ENCODE measurements around the gene SSTR5. TPM values are rescaled to one million over a fixed set of nuclear protein-coding genes. Genes with fewer than 3 reads are reported as not detected.
A peak's percentile ranks its signal among the peaks of the same experiment; 100 is the strongest.

SSTR5 gene
- total RNA-seq, 4 donors from 2014 or later, result not detected

DNA sequence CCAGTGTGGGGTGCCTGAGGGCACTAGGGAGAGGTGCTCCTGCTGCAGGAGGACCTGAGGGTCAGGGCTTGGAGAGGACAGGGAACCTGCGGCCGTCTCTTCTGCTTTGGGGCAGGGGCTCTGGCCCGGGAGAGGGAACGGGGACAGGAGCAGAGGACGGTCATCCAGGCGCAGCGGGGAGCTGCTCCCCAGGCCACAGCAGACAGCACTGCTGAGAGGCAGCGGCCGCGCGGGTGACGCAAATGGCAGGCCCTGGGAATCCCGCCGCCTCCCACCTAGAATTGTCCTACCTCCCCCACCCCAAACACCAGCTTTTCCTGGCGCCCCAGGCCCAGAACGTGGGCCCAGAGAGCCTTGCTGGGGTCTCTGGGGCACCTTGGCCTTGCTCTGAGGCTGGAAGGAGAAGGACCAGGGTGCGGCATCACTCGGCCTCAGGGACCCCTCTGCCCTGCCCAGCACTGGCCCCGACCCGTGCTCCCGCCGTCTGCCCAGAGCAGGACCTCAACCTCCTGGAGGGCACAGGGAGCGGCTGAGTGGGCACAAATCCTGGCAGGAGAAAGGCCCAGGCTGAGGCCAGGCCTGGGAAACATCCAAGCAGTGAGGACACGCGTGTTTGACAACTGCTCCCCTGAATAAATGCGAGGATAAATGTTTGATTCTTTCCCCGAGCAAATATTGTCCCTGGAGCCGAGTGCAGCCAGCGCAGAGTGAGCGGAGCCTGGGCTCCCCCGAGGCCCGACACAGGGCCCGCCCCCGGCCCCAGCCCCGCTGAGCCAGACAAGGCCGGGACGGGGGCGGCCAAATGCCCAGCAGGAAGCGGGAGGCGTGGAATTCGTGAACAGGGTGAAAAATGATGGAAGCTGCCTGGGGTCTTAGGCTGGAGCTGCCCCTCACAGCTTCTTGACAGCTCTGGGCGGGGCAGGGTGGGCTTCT, 8.5 kb downstream of the SSTR5 start:
- no peaks in the 10 kb centered on the region for H3K36me3 ChIP-seq
- H3K4me1 ChIP-seq, result peaks cover 19 to 40% (median 23%) of the 10 kb centered on the region in 3 donors
- DNase-seq, result no peak
- 50 to 56% methylated on average over 11 to 15 of the region's 42 CpGs for WGBS, 2 donors
- peak overlapping the region in 1 of 4 donors; percentile 6 for H3K27ac ChIP-seq
- peaks cover 0 to 31% (median 18%) of the 10 kb centered on the region in 3 donors for H3K9me3 ChIP-seq
- TF ChIP-seq, protein P1, sequence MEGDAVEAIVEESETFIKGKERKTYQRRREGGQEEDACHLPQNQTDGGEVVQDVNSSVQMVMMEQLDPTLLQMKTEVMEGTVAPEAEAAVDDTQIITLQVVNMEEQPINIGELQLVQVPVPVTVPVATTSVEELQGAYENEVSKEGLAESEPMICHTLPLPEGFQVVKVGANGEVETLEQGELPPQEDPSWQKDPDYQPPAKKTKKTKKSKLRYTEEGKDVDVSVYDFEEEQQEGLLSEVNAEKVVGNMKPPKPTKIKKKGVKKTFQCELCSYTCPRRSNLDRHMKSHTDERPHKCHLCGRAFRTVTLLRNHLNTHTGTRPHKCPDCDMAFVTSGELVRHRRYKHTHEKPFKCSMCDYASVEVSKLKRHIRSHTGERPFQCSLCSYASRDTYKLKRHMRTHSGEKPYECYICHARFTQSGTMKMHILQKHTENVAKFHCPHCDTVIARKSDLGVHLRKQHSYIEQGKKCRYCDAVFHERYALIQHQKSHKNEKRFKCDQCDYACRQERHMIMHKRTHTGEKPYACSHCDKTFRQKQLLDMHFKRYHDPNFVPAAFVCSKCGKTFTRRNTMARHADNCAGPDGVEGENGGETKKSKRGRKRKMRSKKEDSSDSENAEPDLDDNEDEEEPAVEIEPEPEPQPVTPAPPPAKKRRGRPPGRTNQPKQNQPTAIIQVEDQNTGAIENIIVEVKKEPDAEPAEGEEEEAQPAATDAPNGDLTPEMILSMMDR (IDR thresholded peaks at IDR 0.05), result no peak
- no peak for TF ChIP-seq POLR2A (IDR thresholded peaks at IDR 0.05)
- H3K4me3 ChIP-seq, result no peak overlapping the region
- peaks cover 0 to 100% (median 5%) of the 10 kb centered on the region in 4 donors for H3K27me3 ChIP-seq
- intact Hi-C loops (cut with DNase I), result no loop called here

DNA sequence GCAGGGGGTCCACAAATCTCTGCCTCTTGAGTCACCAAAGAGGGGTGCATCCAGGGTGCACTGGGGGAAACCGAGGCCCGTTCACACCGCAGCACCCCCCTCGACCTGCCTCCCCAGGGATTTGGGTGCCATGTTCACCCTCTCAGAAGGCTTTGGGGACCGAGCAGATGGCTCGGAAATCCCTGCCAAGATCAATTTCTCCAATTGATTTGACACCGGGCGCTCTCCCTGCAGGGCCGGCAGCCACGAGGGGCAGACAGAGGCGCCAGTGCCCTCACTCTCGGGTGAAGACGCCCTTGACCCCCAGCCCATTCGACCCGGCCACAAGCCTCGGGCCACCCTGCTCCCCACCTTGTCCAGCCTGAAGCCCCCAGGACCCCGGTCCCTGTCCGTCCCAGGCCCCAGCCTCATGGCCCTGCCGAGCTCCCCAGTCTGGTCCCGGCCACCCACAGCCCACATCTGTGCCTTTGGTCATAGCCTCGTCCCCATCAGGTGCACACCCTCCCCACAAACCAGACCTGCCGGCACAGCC, 9.3 kb downstream of the SSTR5 start:
- Histone ChIP-seq H3K27me3 (peaks cover 0 to 99% (median 5%) of the 10 kb centered on the region in 4 donors), H3K4me1 (peaks cover 19 to 40% (median 23%) of the 10 kb centered on the region in 3 donors), H3K9me3 (peaks cover 0 to 34% (median 18%) of the 10 kb centered on the region in 3 donors), H3K27ac (peak overlapping the region in 1 of 4 donors; percentile 32), H3K36me3 (no peaks in the 10 kb centered on the region), H3K4me3 (no peak overlapping the region)
- TF ChIP-seq, protein P1 (IDR thresholded peaks at IDR 0.05), result no peak
- no peak for TF ChIP-seq POLR2A (IDR thresholded peaks at IDR 0.05)
- 73 to 75% methylated on average over 13 to 22 of the region's 22 CpGs for WGBS, 2 donors
- DNase-seq, result no peak
- intact Hi-C loops (cut with DNase I), result no loop called here

DNA sequence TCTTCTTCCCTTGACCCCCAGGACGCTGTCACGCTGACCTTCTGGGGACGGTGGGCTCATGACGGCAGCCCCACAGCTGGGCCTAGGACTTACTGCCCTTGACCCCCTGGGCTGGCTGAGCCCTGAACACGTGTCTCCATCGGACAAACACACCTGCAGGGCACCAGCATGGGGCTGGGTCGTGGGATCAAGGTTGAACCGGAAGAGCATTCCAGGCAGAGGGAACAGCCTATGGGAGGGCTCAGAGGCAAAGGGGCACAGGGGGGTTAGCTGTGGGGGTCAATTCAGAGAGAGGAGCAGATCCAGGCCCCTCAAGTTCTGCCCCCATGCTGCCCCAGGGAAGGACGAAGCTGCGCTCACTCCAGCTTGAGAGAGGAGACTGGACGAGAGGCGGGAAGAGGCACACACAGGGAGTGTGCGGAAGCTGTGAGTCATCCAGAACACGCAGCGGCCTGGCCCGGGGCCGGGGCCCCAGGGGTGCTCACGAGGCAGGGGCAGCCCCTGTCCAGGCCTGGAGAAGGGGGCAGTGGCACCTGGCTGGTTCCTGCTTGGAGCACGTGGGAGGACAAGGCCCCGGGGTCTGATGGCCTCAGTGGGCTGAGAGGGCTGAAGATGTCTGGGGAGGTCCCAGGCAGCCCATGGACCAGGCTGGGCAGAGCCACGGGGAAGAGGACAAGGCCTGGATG, 9.9 kb downstream of the SSTR5 start:
- Histone ChIP-seq H3K4me3 (peak overlapping the region in 1 of 4 donors; percentile 18), H3K4me1 (peaks cover 19 to 40% (median 23%) of the 10 kb centered on the region in 3 donors), H3K27ac (peak overlapping the region in 2 of 4 donors; percentile 2 to 34), H3K36me3 (no peaks in the 10 kb centered on the region), H3K27me3 (peaks cover 0 to 99% (median 3%) of the 10 kb centered on the region in 4 donors), H3K9me3 (peaks cover 0 to 34% (median 18%) of the 10 kb centered on the region in 3 donors)
- intact Hi-C loops (cut with DNase I), result no loop called here
- TF ChIP-seq, protein P1 (IDR thresholded peaks at IDR 0.05), result no peak
- DNase-seq, result no peak
- 56 to 75% methylated on average over 5 to 7 of the region's 21 CpGs for WGBS, 2 donors

DNA sequence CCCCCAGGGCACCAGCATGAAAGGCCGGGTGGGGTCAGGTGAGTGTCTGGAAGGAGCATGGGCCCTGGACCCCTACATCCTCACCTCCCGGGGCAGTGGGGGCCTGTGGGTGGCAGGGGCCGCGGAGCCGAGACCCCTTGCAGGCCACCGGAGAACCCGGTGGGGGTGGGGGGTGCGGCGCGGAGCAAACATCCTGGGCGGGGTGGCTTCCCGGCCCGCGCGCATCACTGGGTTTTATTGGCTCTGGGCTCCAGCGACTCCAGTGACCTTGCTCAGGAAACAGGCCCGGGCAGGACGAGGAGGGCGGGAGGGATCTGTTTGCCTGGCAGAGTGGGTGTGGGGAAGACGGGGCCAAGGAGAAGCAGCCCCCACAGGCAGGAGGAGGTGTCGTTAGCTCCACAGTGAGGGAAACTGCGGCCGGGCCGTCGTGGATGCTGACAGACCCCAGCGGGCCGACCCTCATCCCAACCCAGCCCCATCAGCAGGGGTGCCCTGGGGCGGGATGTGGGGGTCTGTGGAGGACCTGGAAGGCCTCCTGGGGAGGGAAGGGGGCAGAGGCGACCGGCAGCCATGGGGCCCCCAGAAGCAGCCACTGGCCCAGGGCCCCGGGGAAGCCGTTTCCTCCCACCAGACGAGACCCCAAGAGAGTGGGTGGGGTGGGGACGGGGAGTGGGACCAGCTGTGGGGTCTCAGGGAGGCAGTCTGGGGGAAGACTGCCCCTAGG, 10.6 kb downstream of the SSTR5 start:
- TF ChIP-seq, protein P1 (IDR thresholded peaks at IDR 0.05), result no peak
- TF ChIP-seq POLR2A (IDR thresholded peaks at IDR 0.05), result no peak
- no peak for DNase-seq
- Histone ChIP-seq H3K4me3 (peak overlapping the region in 1 of 4 donors; percentile 18), H3K27ac (peak overlapping the region in 2 of 4 donors; percentile 2 to 44), H3K36me3 (no peaks in the 10 kb centered on the region), H3K9me3 (peaks cover 0 to 34% (median 18%) of the 10 kb centered on the region in 3 donors), H3K27me3 (peaks cover 0 to 99% (median 3%) of the 10 kb centered on the region in 4 donors), H3K4me1 (peaks cover 19 to 35% (median 22%) of the 10 kb centered on the region in 3 donors)
- WGBS, 2 donors, result 10 to 24% methylated on average over 4 to 7 of the region's 34 CpGs
- intact Hi-C loops (cut with DNase I), result no loop called here
